GM12892 (cell line): ENCODE data around the gene CYB5B.

Source experiments
- POLR2A ChIP-seq: IDR thresholded peaks from 2 replicates; pipeline ENCODE4 v1.6.1; 2011; ENCODE audit warnings: low read depth, low read length, control low read depth
- POLR2AphosphoS5 ChIP-seq: IDR thresholded peaks from 2 replicates; pipeline ENCODE4 v1.6.1; 2011; ENCODE audit warnings: low read depth, low read length, control low read depth

DNA sequence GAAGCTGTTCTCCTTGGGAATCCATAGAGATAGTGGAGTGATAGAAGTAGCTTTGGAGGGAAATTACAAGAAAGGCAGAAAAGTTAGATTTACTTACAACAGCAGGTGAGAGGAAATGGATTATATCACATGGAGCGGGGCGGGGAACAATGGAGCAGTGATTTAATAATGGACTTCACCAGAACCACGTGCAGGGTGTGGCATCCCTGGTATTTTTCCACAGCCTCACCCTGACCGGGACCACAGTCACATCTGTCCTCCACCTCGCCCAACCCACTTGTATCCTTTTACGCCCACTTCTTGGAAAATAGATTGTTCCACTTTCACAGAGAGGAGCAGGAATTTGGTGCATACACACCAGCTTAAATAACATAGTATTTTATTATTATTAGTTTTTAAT, 15.9 kb upstream of the CYB5B start:
- TF ChIP-seq POLR2A (no peak), POLR2AphosphoS5 (no peak)
